Spleen (tissue), 7 donors: ENCODE data around the gene RNF207.

ENCODE experiments used
- POLR2AphosphoS5 ChIP-seq, 3 donors: sonication (generic); formaldehyde crosslinking; IDR thresholded peaks; one replicate each; pipeline ENCODE4 v1.5.1; 2017; ENCODE audit warnings: antibody characterized with exemption in 3 of 3
- TF ChIP-seq, protein P1 (sequence below), 11 experiments: fragments of 200-600 bp in 7 of 11; fragments of 450-650 bp in 4 of 11; sonication (generic) in 4 of 11; IDR thresholded peaks in 8 of 11; conservative IDR thresholded peaks in 3 of 11; 1 replicate in 7 of 11; 2 replicates in 4 of 11; pipeline versions ENCODE4 v1.4.0 to v1.8.0; 2016 to 2021; ENCODE audit warnings: antibody characterized with exemption in 11 of 11, inconsistent platforms in 4 of 11, mild to moderate bottlenecking in 1 of 11
- donor health status: DM: no; HTN: no; CAD: no; lungs with moderate emphysema.
- donor health status: DM: no; HTN: no; CAD: no.
- donor health status: DM: no; HTN: no; CAD: no.

DNA sequence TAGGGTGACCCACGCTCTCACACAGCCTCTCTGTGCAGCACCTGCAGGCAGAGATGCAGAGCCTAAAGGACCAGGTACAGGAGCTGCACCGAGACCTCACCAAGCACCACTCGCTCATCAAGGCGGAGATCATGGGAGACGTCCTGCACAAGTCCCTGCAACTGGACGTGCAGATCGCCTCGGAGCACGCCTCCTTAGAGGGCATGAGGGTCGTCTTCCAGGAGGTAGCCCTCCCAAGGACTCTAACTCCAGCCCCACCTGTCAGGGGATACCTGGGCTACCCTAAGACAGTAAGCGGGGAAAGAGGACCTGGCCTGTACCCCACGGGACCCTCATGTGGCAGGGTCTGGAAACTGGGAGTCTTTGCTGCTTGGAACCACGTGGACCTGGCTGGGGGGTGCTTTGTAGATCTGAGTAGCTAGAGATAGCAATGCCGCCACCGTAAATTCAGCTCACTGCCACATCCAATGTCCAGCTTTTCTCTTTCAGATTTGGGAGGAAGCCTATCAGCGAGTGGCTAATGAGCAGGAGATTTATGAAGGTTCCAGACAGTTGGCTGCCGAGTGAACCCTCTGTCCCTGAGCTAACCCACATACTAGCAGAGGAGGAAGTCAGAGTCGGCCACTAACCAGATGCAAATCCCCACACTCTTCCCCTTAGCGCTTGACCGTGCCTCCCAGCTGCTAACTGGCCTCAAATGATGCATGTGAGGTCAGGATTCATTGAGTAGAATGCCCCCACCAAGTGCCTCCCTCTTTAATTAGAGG, 6.5 kb downstream of the RNF207 start:
- TF ChIP-seq, protein P1, sequence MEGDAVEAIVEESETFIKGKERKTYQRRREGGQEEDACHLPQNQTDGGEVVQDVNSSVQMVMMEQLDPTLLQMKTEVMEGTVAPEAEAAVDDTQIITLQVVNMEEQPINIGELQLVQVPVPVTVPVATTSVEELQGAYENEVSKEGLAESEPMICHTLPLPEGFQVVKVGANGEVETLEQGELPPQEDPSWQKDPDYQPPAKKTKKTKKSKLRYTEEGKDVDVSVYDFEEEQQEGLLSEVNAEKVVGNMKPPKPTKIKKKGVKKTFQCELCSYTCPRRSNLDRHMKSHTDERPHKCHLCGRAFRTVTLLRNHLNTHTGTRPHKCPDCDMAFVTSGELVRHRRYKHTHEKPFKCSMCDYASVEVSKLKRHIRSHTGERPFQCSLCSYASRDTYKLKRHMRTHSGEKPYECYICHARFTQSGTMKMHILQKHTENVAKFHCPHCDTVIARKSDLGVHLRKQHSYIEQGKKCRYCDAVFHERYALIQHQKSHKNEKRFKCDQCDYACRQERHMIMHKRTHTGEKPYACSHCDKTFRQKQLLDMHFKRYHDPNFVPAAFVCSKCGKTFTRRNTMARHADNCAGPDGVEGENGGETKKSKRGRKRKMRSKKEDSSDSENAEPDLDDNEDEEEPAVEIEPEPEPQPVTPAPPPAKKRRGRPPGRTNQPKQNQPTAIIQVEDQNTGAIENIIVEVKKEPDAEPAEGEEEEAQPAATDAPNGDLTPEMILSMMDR (IDR thresholded peaks at IDR 0.05 in 8 of 11, conservative IDR thresholded peaks at IDR 0.05 in 3 of 11): no peak
- TF ChIP-seq POLR2AphosphoS5 (IDR thresholded peaks at IDR 0.05): no peak
